ENCODE measurements around the gene TGFB2.

The TGFB2 gene

GRCh38 chr1:218342091-218342490 lies 3.0 kb upstream of the TGFB2 start:
- no peak overlapping the region for H3K4me3 ChIP-seq (ENCODE audit: low read depth, low read length)
- TF ChIP-seq CTCF (IDR thresholded peaks at IDR 0.05; ENCODE audit: low read depth, low read length, missing control alignments), result no peak
- in situ Hi-C loops (cut with HindIII; ENCODE audit: low sequenced_read_pairs), result loop anchor here (25.0 kb wide), 1 partner anchor 720 kb away; no protein-coding TSS in a partner anchor
- no peak for DNase-seq (ENCODE audit: low read depth)

- peak; percentile 46 for DNase-seq (ENCODE audit: low read depth)
- in situ Hi-C loops (cut with HindIII; ENCODE audit: low sequenced_read_pairs), result loop anchor here (25.0 kb wide), 1 partner anchor 716 kb away; no protein-coding TSS in a partner anchor
- no peak for TF ChIP-seq CTCF (IDR thresholded peaks at IDR 0.05; ENCODE audit: low read depth, low read length, missing control alignments)
- H3K4me3 ChIP-seq (ENCODE audit: low read depth, low read length), result peak overlapping the region; percentile 80
These were observed 696 bp downstream of the TGFB2 start for GRCh38 chr1:218345673-218346390.

- H3K4me3 ChIP-seq (ENCODE audit: low read depth, low read length), result peak overlapping the region; percentile 80
- no peak for TF ChIP-seq CTCF (IDR thresholded peaks at IDR 0.05; ENCODE audit: low read depth, low read length, missing control alignments)
- in situ Hi-C loops (cut with HindIII; ENCODE audit: low sequenced_read_pairs), result loop anchor here (25.0 kb wide), 1 partner anchor 716 kb away; no protein-coding TSS in a partner anchor
- DNase-seq (ENCODE audit: low read depth), result no peak
These were observed 1.5 kb downstream of the TGFB2 start for GRCh38 chr1:218346391-218347204.

GRCh38 chr1:218347336-218347722 lies 2.2 kb downstream of the TGFB2 start:
- TF ChIP-seq CTCF (IDR thresholded peaks at IDR 0.05; ENCODE audit: low read depth, low read length, missing control alignments), result peak; percentile 19
- H3K4me3 ChIP-seq (ENCODE audit: low read depth, low read length), result peak overlapping the region; percentile 80
- in situ Hi-C loops (cut with HindIII; ENCODE audit: low sequenced_read_pairs), result loop anchor here (25.0 kb wide), 1 partner anchor 715 kb away; no protein-coding TSS in a partner anchor
- DNase-seq (ENCODE audit: low read depth), result no peak

GRCh38 chr1:218347723-218348627 lies 2.8 kb downstream of the TGFB2 start:
- no peak for DNase-seq (ENCODE audit: low read depth)
- in situ Hi-C loops (cut with HindIII; ENCODE audit: low sequenced_read_pairs), result loop anchor here (25.0 kb wide), 1 partner anchor 714 kb away; no protein-coding TSS in a partner anchor
- H3K4me3 ChIP-seq (ENCODE audit: low read depth, low read length), result peak overlapping the region; percentile 80
- no peak for TF ChIP-seq CTCF (IDR thresholded peaks at IDR 0.05; ENCODE audit: low read depth, low read length, missing control alignments)
